HEK293 (cell line): Measurements from ENCODE around the gene RAB6A.

Source experiments
- KLF9 ChIP-seq: fragments of 450-650 bp; formaldehyde crosslinking; IDR thresholded peaks from 2 replicates; pipeline ENCODE4 v1.5.1; 2016; ENCODE audit warnings: missing biosample characterization, missing genetic modification characterization, low read depth
- PRDM10 ChIP-seq: fragments of 450-650 bp; formaldehyde crosslinking; IDR thresholded peaks from 2 replicates; pipeline ENCODE4 v1.5.1; 2016; ENCODE audit warnings: missing biosample characterization, missing genetic modification characterization
- PRDM4 ChIP-seq: fragments of 450-650 bp; formaldehyde crosslinking; IDR thresholded peaks from 2 replicates; pipeline ENCODE4 v1.5.1; 2017; ENCODE audit warnings: missing biosample characterization, missing genetic modification characterization
- RBAK ChIP-seq: fragments of 450-650 bp; formaldehyde crosslinking; IDR thresholded peaks from 2 replicates; pipeline ENCODE4 v1.5.1; 2016; ENCODE audit warnings: missing biosample characterization, missing genetic modification characterization
- SP2 ChIP-seq: fragments of 450-650 bp; formaldehyde crosslinking; IDR thresholded peaks from 2 replicates; pipeline ENCODE4 v1.5.1; 2016; ENCODE audit warnings: missing biosample characterization, missing genetic modification characterization
- SP3 ChIP-seq: fragments of 450-650 bp; formaldehyde crosslinking; IDR thresholded peaks from 2 replicates; pipeline ENCODE4 v1.5.1; 2016; ENCODE audit warnings: missing biosample characterization, missing genetic modification characterization
- YY1 ChIP-seq: fragments of 450-650 bp; formaldehyde crosslinking; IDR thresholded peaks from 2 replicates; pipeline ENCODE4 v1.5.1; 2018; ENCODE audit warnings: missing biosample characterization, missing genetic modification characterization
- YY2 ChIP-seq: fragments of 450-650 bp; formaldehyde crosslinking; IDR thresholded peaks from 2 replicates; pipeline ENCODE4 v1.5.1; 2016; ENCODE audit warnings: missing biosample characterization, missing genetic modification characterization
- ZBTB20 ChIP-seq: fragments of 450-650 bp; formaldehyde crosslinking; IDR thresholded peaks from 2 replicates; pipeline ENCODE4 v1.5.1; 2016; ENCODE audit warnings: missing biosample characterization, missing genetic modification characterization
- ZNF221 ChIP-seq: fragments of 450-650 bp; formaldehyde crosslinking; IDR thresholded peaks from 2 replicates; pipeline ENCODE4 v1.5.1; 2017; ENCODE audit warnings: missing biosample characterization, missing genetic modification characterization, borderline replicate concordance
- ZNF26 ChIP-seq: fragments of 450-650 bp; formaldehyde crosslinking; IDR thresholded peaks from 2 replicates; pipeline ENCODE4 v1.5.1; 2016; ENCODE audit warnings: missing biosample characterization, missing genetic modification characterization
- ZNF37A ChIP-seq: fragments of 450-650 bp; IDR thresholded peaks from 2 replicates; pipeline ENCODE4 v1.5.1; 2018; ENCODE audit warnings: missing biosample characterization, missing genetic modification characterization
- ZNF391 ChIP-seq: fragments of 450-650 bp; formaldehyde crosslinking; IDR thresholded peaks from 2 replicates; pipeline ENCODE4 v1.5.1; 2016; ENCODE audit warnings: low read depth, missing biosample characterization, missing genetic modification characterization, borderline replicate concordance
- ZNF398 ChIP-seq: fragments of 450-650 bp; formaldehyde crosslinking; IDR thresholded peaks from 2 replicates; pipeline ENCODE4 v1.5.1; 2017; ENCODE audit warnings: missing biosample characterization, missing genetic modification characterization
- ZNF404 ChIP-seq: fragments of 450-650 bp; formaldehyde crosslinking; IDR thresholded peaks from 2 replicates; pipeline ENCODE4 v1.5.1; 2017; ENCODE audit warnings: missing biosample characterization, missing genetic modification characterization
- ZNF501 ChIP-seq: fragments of 450-650 bp; formaldehyde crosslinking; IDR thresholded peaks from 2 replicates; pipeline ENCODE4 v1.5.1; 2016; ENCODE audit warnings: missing biosample characterization, missing genetic modification characterization
- ZNF629 ChIP-seq: fragments of 450-650 bp; formaldehyde crosslinking; IDR thresholded peaks from 2 replicates; pipeline ENCODE4 v1.5.1; 2017; ENCODE audit warnings: missing biosample characterization, missing genetic modification characterization
- ZNF747 ChIP-seq: fragments of 450-650 bp; formaldehyde crosslinking; IDR thresholded peaks from 2 replicates; pipeline ENCODE4 v1.5.1; 2016; ENCODE audit warnings: missing biosample characterization, missing genetic modification characterization
- ZNF792 ChIP-seq: fragments of 450-650 bp; formaldehyde crosslinking; IDR thresholded peaks from 2 replicates; pipeline ENCODE4 v1.5.1; 2016; ENCODE audit warnings: missing biosample characterization, missing genetic modification characterization
- TF ChIP-seq, protein P1 (sequence below): fragments of 450-650 bp; formaldehyde crosslinking; IDR thresholded peaks from 2 replicates; pipeline ENCODE4 v1.5.1; 2017; ENCODE audit warnings: missing biosample characterization, mild to moderate bottlenecking, missing genetic modification characterization, moderate library complexity
- TF ChIP-seq, protein P2 (sequence below): fragments of 450-650 bp; formaldehyde crosslinking; IDR thresholded peaks from 2 replicates; pipeline ENCODE4 v1.5.1; 2016; ENCODE audit warnings: missing biosample characterization, missing genetic modification characterization
- TF ChIP-seq, protein P3 (sequence below): fragments of 450-650 bp; formaldehyde crosslinking; IDR thresholded peaks from 2 replicates; pipeline ENCODE4; 2016; ENCODE audit warnings: missing biosample characterization, missing genetic modification characterization

RAB6A gene

DNA sequence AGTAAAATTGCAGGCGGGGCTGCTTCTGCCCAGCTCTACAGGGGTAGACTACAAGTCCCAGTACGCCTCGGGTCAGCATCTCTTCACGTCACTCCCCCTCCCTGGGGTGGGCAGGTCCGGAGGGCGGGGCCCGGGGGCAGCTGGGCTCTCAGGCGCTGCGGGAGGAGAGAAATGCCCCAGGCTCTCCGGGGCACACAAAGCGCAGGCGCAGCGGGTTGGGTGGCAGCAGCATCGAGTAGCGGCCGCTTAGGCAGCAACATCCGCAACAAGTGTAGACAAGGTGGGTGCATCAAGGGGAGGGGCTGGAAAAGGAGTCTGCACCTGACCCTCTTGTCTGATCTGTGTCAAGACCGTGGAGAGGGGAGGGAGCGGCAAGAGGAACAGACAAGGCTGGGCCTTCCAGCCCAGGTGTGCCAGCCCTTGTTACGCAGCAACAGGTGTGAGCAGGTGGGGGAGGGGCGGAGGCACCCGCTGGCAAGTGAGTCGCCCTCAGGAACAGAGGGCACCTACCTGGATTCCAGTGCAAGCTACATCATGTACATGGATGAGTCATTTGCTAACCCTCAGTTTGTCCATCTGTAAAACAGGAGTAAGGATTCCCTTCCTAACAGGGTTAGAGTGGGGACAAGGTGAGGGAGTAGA is 113.3 kb downstream of the RAB6A start (continued):
- TF ChIP-seq YY1 (tag by site-specific recombination) (no peak), ZNF391 (tag by site-specific recombination) (no peak), KLF9 (tag by site-specific recombination) (peak; percentile 84), SP2 (tag by site-specific recombination) (peak; percentile 58), ZNF398 (tag by site-specific recombination) (no peak), PRDM4 (tag by site-specific recombination) (no peak), ZNF501 (no peak), ZNF37A (tag by site-specific recombination) (no peak), ZNF792 (tag by site-specific recombination) (no peak), ZNF629 (tag by site-specific recombination) (0 out of 2 replicates have a peak, but pooled peaks have one; percentile 44), ZNF221 (tag by site-specific recombination) (no peak), ZNF404 (tag by site-specific recombination) (no peak), PRDM10 (tag by site-specific recombination) (peak; percentile 71), ZNF747 (tag by site-specific recombination) (no peak), ZNF26 (tag by site-specific recombination) (no peak), RBAK (tag by site-specific recombination) (no peak), ZBTB20 (tag by site-specific recombination) (no peak), SP3 (tag by site-specific recombination) (peak; percentile 85), YY2 (tag by site-specific recombination) (no peak)
- TF ChIP-seq, protein P1, sequence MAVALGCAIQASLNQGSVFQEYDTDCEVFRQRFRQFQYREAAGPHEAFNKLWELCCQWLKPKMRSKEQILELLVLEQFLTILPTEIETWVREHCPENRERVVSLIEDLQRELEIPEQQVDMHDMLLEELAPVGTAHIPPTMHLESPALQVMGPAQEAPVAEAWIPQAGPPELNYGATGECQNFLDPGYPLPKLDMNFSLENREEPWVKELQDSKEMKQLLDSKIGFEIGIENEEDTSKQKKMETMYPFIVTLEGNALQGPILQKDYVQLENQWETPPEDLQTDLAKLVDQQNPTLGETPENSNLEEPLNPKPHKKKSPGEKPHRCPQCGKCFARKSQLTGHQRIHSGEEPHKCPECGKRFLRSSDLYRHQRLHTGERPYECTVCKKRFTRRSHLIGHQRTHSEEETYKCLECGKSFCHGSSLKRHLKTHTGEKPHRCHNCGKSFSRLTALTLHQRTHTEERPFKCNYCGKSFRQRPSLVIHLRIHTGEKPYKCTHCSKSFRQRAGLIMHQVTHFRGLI = no peak
- TF ChIP-seq, protein P2, sequence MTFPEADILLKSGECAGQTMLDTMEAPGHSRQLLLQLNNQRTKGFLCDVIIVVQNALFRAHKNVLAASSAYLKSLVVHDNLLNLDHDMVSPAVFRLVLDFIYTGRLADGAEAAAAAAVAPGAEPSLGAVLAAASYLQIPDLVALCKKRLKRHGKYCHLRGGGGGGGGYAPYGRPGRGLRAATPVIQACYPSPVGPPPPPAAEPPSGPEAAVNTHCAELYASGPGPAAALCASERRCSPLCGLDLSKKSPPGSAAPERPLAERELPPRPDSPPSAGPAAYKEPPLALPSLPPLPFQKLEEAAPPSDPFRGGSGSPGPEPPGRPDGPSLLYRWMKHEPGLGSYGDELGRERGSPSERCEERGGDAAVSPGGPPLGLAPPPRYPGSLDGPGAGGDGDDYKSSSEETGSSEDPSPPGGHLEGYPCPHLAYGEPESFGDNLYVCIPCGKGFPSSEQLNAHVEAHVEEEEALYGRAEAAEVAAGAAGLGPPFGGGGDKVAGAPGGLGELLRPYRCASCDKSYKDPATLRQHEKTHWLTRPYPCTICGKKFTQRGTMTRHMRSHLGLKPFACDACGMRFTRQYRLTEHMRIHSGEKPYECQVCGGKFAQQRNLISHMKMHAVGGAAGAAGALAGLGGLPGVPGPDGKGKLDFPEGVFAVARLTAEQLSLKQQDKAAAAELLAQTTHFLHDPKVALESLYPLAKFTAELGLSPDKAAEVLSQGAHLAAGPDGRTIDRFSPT (tag by site-specific recombination) = peak; percentile 21; the same call in 1 of the 2 replicates
- TF ChIP-seq, protein P3, sequence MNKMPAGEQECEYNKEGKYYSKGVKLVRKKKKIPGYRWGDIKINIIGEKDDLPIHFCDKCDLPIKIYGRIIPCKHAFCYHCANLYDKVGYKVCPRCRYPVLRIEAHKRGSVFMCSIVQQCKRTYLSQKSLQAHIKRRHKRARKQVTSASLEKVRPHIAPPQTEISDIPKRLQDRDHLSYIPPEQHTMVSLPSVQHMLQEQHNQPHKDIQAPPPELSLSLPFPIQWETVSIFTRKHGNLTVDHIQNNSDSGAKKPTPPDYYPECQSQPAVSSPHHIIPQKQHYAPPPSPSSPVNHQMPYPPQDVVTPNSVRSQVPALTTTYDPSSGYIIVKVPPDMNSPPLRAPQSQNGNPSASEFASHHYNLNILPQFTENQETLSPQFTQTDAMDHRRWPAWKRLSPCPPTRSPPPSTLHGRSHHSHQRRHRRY (tag by site-specific recombination) = no peak
